Astrocyte (in vitro differentiated cells and primary cell): ENCODE results near the gene DIP2C. TPM values are rescaled to one million over a fixed set of nuclear protein-coding genes. Genes with fewer than 3 reads are reported as not detected.

ENCODE experiments used
- DNase-seq: peaks from one replicate; pipeline ENCODE4 v3.0.0-alpha.2; 2010; ENCODE audit warnings: low read depth
- FAIRE-seq: peaks from 2 replicates; lab custom pipeline; 2011; peaks lifted over from hg19 to GRCh38; lab: Jason Lieb, UNC
- H2AFZ ChIP-seq: 2 replicates; pipeline ENCODE4 v1.6.0; 2012; ENCODE audit warnings: low read depth, low read length, inconsistent platforms
- H3K27ac ChIP-seq: 2 replicates; pipeline ENCODE4 v1.5.1; 2011; ENCODE audit warnings: low read depth, low read length, inconsistent platforms
- H3K27me3 ChIP-seq: 2 replicates; pipeline ENCODE4 v1.6.0; 2011; ENCODE audit warnings: low read length, inconsistent platforms; ENCODE audit not compliant: insufficient read depth
- H3K36me3 ChIP-seq: 2 replicates; pipeline ENCODE4 v1.5.1; 2011; ENCODE audit warnings: low read length, inconsistent platforms; ENCODE audit not compliant: insufficient read depth
- H3K4me1 ChIP-seq: 2 replicates; pipeline ENCODE4 v1.5.1; 2011; ENCODE audit warnings: low read length, inconsistent platforms; ENCODE audit not compliant: insufficient read depth
- H3K4me2 ChIP-seq: 2 replicates; pipeline ENCODE4 v1.6.0; 2012; ENCODE audit warnings: low read length, inconsistent platforms
- H3K4me3 ChIP-seq: 2 replicates; pipeline ENCODE4 v1.5.1; 2011; ENCODE audit warnings: low read depth, mild to moderate bottlenecking, low read length, inconsistent platforms; ENCODE audit not compliant: insufficient read depth
- H3K79me2 ChIP-seq: 2 replicates; pipeline ENCODE4 v1.6.0; 2012; ENCODE audit warnings: mild to moderate bottlenecking, low read length, inconsistent platforms; ENCODE audit not compliant: insufficient read depth
- H3K9ac ChIP-seq: 2 replicates; pipeline ENCODE4 v1.6.0; 2012; ENCODE audit warnings: mild to moderate bottlenecking, low read length, inconsistent platforms
- H3K9me3 ChIP-seq: 2 replicates; pipeline ENCODE4 v1.5.1; 2012; ENCODE audit warnings: low read depth, mild to moderate bottlenecking, low read length, inconsistent platforms; ENCODE audit not compliant: insufficient read depth
- H4K20me1 ChIP-seq: 2 replicates; pipeline ENCODE4 v1.6.0; 2012; ENCODE audit warnings: low read length, inconsistent platforms; ENCODE audit not compliant: insufficient read depth
- H3K27ac Mint-ChIP-seq: one replicate; pipeline ENCODE4 v1.8.0; 2021; ENCODE audit warnings: mild to moderate bottlenecking, mixed read lengths; ENCODE audit not compliant: unreplicated experiment
- H3K27me3 Mint-ChIP-seq: one replicate; pipeline ENCODE4 v1.8.0; 2021; ENCODE audit warnings: low read depth, mixed read lengths; ENCODE audit not compliant: unreplicated experiment
- H3K36me3 Mint-ChIP-seq: one replicate; pipeline ENCODE4 v1.8.0; 2021; ENCODE audit warnings: low read depth, mixed read lengths; ENCODE audit not compliant: unreplicated experiment
- H3K4me1 Mint-ChIP-seq: one replicate; pipeline ENCODE4 v1.8.0; 2021; ENCODE audit warnings: low read depth, mixed read lengths; ENCODE audit not compliant: unreplicated experiment
- H3K4me3 Mint-ChIP-seq: one replicate; pipeline ENCODE4 v1.8.0; 2021; ENCODE audit warnings: mild to moderate bottlenecking, moderate library complexity, mixed read lengths; ENCODE audit not compliant: unreplicated experiment
- H3K9me3 Mint-ChIP-seq: one replicate; pipeline ENCODE4 v1.8.0; 2021; ENCODE audit warnings: mild to moderate bottlenecking, mixed read lengths; ENCODE audit not compliant: unreplicated experiment
- EZH2 ChIP-seq: IDR thresholded peaks from 2 replicates; pipeline ENCODE4 v1.6.1; 2012; ENCODE audit warnings: mild to moderate bottlenecking, low read length, inconsistent platforms; ENCODE audit not compliant: insufficient read depth
- total RNA-seq: library from RNA; stranded (reverse); gene quantifications from 2 replicates; pipeline ENCODE4 v1.2.1, GENCODE V29; 2021
- TF ChIP-seq, protein P1 (sequence below): IDR thresholded peaks from 2 replicates; pipeline ENCODE4 v1.5.1; 2011; ENCODE audit warnings: low read depth, mild to moderate bottlenecking, inconsistent platforms, low read length, moderate library complexity; ENCODE audit not compliant: insufficient read depth

Gene DIP2C
- total RNA-seq, 1 donor from 2014 or later: 27.3 TPM

DNA sequence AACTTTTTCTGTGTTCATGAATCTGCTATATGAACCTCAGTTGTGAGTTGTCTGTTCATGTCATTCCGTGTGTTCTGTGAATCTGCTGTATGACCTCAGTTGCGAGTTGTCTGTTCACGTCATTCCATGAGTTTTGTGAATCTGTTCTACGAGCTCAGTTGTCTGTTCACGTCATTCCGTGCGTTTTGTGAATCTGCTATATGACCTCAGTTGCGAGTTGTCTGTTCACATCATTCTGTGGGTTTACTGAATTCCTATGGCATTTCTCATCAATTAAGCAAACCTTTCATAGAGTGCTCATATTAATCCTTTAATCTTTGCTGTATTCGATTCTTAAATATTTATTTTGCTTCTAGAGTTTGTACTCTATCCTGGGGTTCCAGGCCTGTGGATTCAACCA, 150.6 kb downstream of the DIP2C start:
- Histone ChIP-seq H3K9ac (no peak overlapping the region), H2AFZ (no peak overlapping the region), H3K27ac (no peak overlapping the region), H3K36me3 (no peaks in the 10 kb centered on the region), H3K4me2 (no peak overlapping the region), H3K9me3 (no peaks in the 10 kb centered on the region), H3K4me3 (no peak overlapping the region), H4K20me1 (peaks cover 93% of the 10 kb centered on the region), H3K27me3 (no peaks in the 10 kb centered on the region), H3K4me1 (peaks cover 10% of the 10 kb centered on the region), H3K79me2 (peaks cover 86% of the 10 kb centered on the region)
- TF ChIP-seq, protein P1, sequence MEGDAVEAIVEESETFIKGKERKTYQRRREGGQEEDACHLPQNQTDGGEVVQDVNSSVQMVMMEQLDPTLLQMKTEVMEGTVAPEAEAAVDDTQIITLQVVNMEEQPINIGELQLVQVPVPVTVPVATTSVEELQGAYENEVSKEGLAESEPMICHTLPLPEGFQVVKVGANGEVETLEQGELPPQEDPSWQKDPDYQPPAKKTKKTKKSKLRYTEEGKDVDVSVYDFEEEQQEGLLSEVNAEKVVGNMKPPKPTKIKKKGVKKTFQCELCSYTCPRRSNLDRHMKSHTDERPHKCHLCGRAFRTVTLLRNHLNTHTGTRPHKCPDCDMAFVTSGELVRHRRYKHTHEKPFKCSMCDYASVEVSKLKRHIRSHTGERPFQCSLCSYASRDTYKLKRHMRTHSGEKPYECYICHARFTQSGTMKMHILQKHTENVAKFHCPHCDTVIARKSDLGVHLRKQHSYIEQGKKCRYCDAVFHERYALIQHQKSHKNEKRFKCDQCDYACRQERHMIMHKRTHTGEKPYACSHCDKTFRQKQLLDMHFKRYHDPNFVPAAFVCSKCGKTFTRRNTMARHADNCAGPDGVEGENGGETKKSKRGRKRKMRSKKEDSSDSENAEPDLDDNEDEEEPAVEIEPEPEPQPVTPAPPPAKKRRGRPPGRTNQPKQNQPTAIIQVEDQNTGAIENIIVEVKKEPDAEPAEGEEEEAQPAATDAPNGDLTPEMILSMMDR: no peak
- TF ChIP-seq EZH2: no peak
- H3K27me3 Mint-ChIP-seq: no peaks in the 10 kb centered on the region
- peaks cover 40% of the 10 kb centered on the region for H3K4me1 Mint-ChIP-seq
- H3K27ac Mint-ChIP-seq: no peak overlapping the region
- DNase-seq: peak; percentile 94
- peak; percentile 63 for FAIRE-seq
- peaks cover 9% of the 10 kb centered on the region for H3K36me3 Mint-ChIP-seq
- no peak overlapping the region for H3K4me3 Mint-ChIP-seq
- H3K9me3 Mint-ChIP-seq: no peaks in the 10 kb centered on the region

DNA sequence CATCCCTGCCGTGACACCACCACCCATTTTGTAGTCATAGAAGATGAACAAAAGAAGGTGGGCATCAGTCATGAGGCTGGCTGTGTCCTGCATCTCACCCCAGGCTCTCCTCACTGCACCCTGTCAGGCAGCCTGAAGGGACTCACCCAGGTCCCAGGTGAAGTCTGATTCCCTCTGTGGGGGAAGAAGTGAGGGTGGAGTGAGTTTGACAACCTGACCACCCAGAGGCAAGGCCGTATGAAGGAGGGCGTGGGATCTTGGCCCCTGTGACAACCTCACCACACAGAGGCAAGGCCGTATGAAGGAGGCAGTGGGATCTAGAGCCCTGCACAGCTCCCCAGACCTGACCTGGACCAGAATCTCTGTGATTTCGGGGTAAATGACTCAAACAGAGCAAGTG, 152.5 kb downstream of the DIP2C start:
- H3K27me3 Mint-ChIP-seq: no peaks in the 10 kb centered on the region
- H3K9me3 Mint-ChIP-seq: no peaks in the 10 kb centered on the region
- H4K20me1 ChIP-seq: peaks cover 93% of the 10 kb centered on the region
- peak overlapping the region; percentile 20 for H3K4me2 ChIP-seq
- H3K9me3 ChIP-seq: no peaks in the 10 kb centered on the region
- no peak overlapping the region for H3K4me3 ChIP-seq
- peak overlapping the region; percentile 44 for H3K27ac Mint-ChIP-seq
- peaks cover 11% of the 10 kb centered on the region for H3K36me3 Mint-ChIP-seq
- no peak for TF ChIP-seq EZH2
- TF ChIP-seq, protein P1: no peak
- DNase-seq: no peak
- no peaks in the 10 kb centered on the region for H3K36me3 ChIP-seq
- peaks cover 86% of the 10 kb centered on the region for H3K79me2 ChIP-seq
- H3K27ac ChIP-seq: peak overlapping the region; percentile 13
- peaks cover 10% of the 10 kb centered on the region for H3K4me1 ChIP-seq
- no peaks in the 10 kb centered on the region for H3K27me3 ChIP-seq
- H3K9ac ChIP-seq: peak overlapping the region; percentile 35
- FAIRE-seq: no peak
- H3K4me3 Mint-ChIP-seq: no peak overlapping the region
- H3K4me1 Mint-ChIP-seq: peaks cover 37% of the 10 kb centered on the region
- no peak overlapping the region for H2AFZ ChIP-seq

DNA sequence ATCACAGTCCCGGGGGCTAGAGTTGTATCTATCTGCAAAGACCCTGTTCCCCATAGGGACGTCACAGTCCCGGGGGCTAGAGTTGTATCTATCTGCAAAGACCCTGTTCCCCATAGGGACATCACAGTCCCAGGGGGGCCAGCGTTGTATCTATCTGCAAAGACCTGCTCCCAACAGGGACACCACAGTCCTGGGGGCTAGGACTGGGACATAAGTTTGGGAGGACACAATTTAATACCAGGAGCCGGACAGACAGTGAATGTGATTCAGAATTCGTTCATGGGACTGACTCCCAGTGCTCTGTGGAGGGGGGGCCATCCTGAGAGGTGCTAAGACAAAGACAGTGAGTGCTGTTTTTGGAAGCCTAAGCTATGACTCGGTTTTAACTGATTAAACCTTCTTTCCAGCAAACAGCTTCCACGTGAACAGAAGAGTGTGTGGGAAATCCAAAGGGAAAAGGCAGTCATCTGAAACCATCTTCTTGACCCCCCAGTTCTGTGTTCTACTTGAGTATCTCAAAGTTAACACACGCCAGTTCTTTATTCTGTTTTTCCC, 153.0 kb downstream of the DIP2C start:
- H3K4me3 ChIP-seq: no peak overlapping the region
- no peaks in the 10 kb centered on the region for H3K36me3 ChIP-seq
- H3K9me3 Mint-ChIP-seq: no peaks in the 10 kb centered on the region
- no peak overlapping the region for H3K27ac Mint-ChIP-seq
- peaks cover 35% of the 10 kb centered on the region for H3K4me1 Mint-ChIP-seq
- H3K27me3 Mint-ChIP-seq: no peaks in the 10 kb centered on the region
- DNase-seq: peak; percentile 64
- peaks cover 93% of the 10 kb centered on the region for H4K20me1 ChIP-seq
- H3K9me3 ChIP-seq: no peaks in the 10 kb centered on the region
- H3K27me3 ChIP-seq: no peaks in the 10 kb centered on the region
- H2AFZ ChIP-seq: no peak overlapping the region
- peak overlapping the region; percentile 13 for H3K27ac ChIP-seq
- peaks cover 6% of the 10 kb centered on the region for H3K36me3 Mint-ChIP-seq
- no peak overlapping the region for H3K4me3 Mint-ChIP-seq
- peak overlapping the region; percentile 20 for H3K4me2 ChIP-seq
- H3K4me1 ChIP-seq: peaks cover 10% of the 10 kb centered on the region
- H3K9ac ChIP-seq: peak overlapping the region; percentile 35
- no peak for TF ChIP-seq EZH2
- TF ChIP-seq, protein P1: no peak
- peaks cover 87% of the 10 kb centered on the region for H3K79me2 ChIP-seq
- no peak for FAIRE-seq
